NOMO-1 (cell line): ENCODE results near the gene CASP12.
A peak's percentile ranks its signal among the peaks of the same experiment; 100 is the strongest.

ENCODE experiments used
- DNase-seq, 2 experiments: peaks; one replicate each; lab custom pipeline; 2025; ENCODE audit not compliant: unreplicated experiment in 2 of 2; lab: John Stamatoyannopoulos, UW

Gene CASP12

DNA sequence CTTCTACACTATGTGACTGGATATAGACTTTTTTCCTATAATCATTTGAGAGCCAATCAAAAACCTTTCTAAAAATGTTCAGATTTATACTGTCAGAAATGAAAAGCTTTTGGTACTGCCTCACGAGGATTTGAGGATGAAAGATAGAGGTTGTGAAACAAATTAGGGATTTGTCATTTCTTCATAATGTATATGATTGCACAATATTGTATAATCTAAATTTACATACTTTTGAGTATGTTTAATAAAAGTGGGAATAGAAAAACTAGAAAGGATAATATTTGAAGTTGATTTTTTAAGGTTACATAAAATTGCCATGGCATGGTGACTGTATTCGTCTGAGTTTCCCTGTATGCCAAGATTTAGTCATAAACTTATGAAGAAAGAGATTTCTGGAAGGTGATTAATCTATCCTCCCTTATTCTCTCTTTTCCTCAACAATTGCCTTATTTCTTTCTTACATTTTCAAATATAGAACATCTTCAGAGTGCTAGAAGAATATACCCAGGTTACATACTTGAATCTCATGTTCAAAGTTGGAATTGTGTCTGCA lies 56.2 kb downstream of the CASP12 start:
- no peak for DNase-seq

DNA sequence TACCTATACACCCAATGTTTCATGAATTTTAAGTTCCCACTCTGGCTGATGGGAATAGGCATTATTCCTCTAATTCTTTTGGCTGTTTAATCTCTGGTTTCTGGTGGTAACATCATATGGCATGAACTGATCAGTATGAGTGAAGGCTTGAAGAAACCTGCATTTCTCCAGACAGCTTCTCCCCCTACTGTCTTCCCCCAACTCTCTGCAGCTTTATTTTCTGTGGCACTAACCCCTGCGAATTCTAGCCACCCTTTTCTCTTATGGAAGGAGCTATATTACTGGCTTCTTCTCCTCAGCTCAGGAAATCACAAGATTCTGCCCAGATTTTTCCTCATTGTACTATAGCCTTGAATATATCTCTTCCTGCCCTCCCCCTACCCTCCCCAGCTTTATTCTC lies 57.1 kb downstream of the CASP12 start:
- no peak for DNase-seq

DNA sequence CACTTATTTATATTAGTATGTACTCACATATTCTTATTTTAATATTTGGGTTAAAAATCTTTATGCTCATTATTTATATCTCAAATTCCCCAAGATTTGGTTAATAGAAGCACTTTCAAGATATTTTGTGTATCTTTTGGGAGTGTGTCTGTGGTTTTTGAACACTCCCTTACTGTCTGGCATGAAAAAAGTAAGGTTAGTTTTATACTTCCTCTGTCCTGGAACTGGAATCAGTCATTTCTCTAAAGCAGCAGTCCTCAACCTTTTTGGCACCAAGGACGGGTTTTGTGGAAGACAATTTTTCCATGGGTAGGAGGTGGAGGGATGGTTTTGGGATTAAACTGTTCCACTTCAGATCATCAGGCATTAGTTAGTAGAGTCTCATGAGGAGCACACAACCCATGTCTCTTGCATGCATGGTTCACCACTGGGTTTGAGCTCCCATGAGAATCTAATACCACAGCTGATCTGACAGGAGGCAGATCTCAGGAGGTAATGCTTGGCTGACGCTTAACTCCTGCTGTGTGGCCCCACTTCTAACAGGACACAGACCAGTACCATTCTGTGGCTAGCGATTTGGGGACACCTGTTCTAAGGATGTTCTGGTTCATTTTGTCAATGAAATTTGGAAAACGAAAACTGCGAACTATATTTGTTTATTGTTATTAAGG lies 60.2 kb downstream of the CASP12 start:
- DNase-seq = no peak

DNA sequence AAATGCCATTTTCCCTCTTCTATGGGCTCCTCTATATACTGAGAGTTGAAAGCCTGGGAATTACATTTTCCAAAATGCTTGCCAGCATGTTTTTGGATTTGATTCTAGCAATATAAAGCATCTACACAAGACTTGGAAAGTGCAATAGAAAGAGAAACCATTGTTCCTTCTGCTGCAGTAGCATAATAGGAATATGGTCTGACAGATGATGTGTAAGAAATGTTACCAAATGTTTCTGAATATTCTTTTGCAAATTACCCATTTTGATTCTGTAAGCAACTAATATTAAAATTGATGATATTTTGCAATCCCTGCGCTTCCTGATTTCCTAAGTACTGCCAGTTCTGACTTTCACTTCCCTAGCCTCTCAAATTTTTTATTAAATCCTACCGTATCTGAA lies 61.6 kb downstream of the CASP12 start:
- DNase-seq = peak; percentile 70 to 90
